Kidney (tissue), 14 donors: ENCODE results near the gene CAMK1D. TPM values are rescaled to one million over a fixed set of nuclear protein-coding genes. Genes with fewer than 3 reads are reported as not detected.

Source experiments
- DNase-seq, 5 donors: peaks; one replicate each; pipeline ENCODE4 v3.0.0-alpha.2; 2013 to 2020
- FAIRE-seq: peaks from 2 replicates; lab custom pipeline; 2012; peaks lifted over from hg19 to GRCh38; lab: Jason Lieb, UNC
- H3K27ac ChIP-seq, 2 donors: one replicate each; pipeline ENCODE4 v1.7.0; 2013; ENCODE audit warnings: low read depth in 2 of 2, low read length in 2 of 2, inconsistent platforms in 1 of 2
- H3K27me3 ChIP-seq: one replicate; pipeline ENCODE4 v1.7.1; 2013; ENCODE audit warnings: low read length, inconsistent platforms; ENCODE audit not compliant: control insufficient read depth, insufficient read depth
- H3K36me3 ChIP-seq, 3 donors: one replicate each; pipeline versions ENCODE4 v1.7.0 to v1.7.1; 2013; ENCODE audit warnings: low read length in 3 of 3, control low read depth in 1 of 3, inconsistent platforms in 1 of 3; ENCODE audit not compliant: insufficient read depth in 3 of 3, control insufficient read depth in 2 of 3
- H3K4me1 ChIP-seq, 3 donors: one replicate each; pipeline versions ENCODE4 v1.7.0 to v1.7.1; 2013; ENCODE audit warnings: low read length in 3 of 3, inconsistent platforms in 1 of 3, low read depth in 1 of 3; ENCODE audit not compliant: control insufficient read depth in 2 of 3, insufficient read depth in 2 of 3
- H3K4me3 ChIP-seq, 3 donors: one replicate each; pipeline versions ENCODE4 v1.7.0 to v1.8.1; 2013; ENCODE audit warnings: low read length in 3 of 3, control low read depth in 1 of 3, inconsistent platforms in 1 of 3
- H3K9ac ChIP-seq, 3 donors: one replicate each; pipeline versions ENCODE4 v1.7.0 to v1.7.1; 2013; ENCODE audit warnings: low read length in 3 of 3, control low read depth in 1 of 3, inconsistent platforms in 1 of 3
- H3K9me3 ChIP-seq, 3 donors: one replicate each; pipeline versions ENCODE4 v1.7.0 to v1.7.1; 2013; ENCODE audit warnings: low read length in 3 of 3, control low read depth in 1 of 3, inconsistent platforms in 1 of 3; ENCODE audit not compliant: control insufficient read depth in 2 of 3, insufficient read depth in 1 of 3
- CTCF ChIP-seq: IDR thresholded peaks from 3 replicates; pipeline ENCODE4 v1.5.1; 2012; ENCODE audit warnings: mild to moderate bottlenecking, moderate library complexity, borderline replicate concordance; ENCODE audit not compliant: insufficient read depth; ENCODE audit errors: extremely low read depth
- intact Hi-C: fragments of 100-400 bp; cut with DNase I; formaldehyde crosslinking; loops from one replicate; pipeline ENCODE4 v1.11.1; 2022
- polyA plus RNA-seq: library from polyadenylated mRNA; stranded (reverse); fragments of 350-450 nt; fragmentation: Illumina TruSeq; extraction: RNeasy Lipid Tissue Mini Kit (QIAGEN cat#74804); gene quantifications from one replicate; pipeline ENCODE4 v1.2.3, GENCODE V29; 2014; ENCODE audit warnings: low read depth, low replicate concordance; ENCODE audit not compliant: insufficient read depth
- total RNA-seq: library from RNA; stranded (reverse); fragmentation: NEBNext Ultra II Directional; extraction: Animal tissue kit (Norgen Biotek cat#: 25700); gene quantifications from one replicate; pipeline ENCODE4 v1.2.1, GENCODE V29; 2021
- donor health status: control.
- donor health status: control.
- donor health status: control.
- donor health status: control.
- donor health status: control.
- donor health status: DM: yes; HTN: yes; CAD: no.
- donor health status: Normal renal cell carcinoma (clear cell type).

The CAMK1D gene
- total and polyA plus RNA-seq, 2 donors from 2014 or later, result 1.1 to 13.7 TPM

GRCh38 chr10:12510501-12510941 lies 161.2 kb downstream of the CAMK1D start:
- Histone ChIP-seq H3K4me1 (no peaks in the 10 kb centered on the region), H3K36me3 (no peaks in the 10 kb centered on the region), H3K27me3 (no peaks in the 10 kb centered on the region), H3K9ac (no peak overlapping the region), H3K9me3 (no peaks in the 10 kb centered on the region), H3K27ac (no peak overlapping the region), H3K4me3 (no peak overlapping the region)
- no peak for TF ChIP-seq CTCF
- DNase-seq (peak in 1 of 5 donors; percentile 24), FAIRE-seq (no peak)
- intact Hi-C loops, result no loop called here

GRCh38 chr10:12510984-12511383 lies 161.6 kb downstream of the CAMK1D start:
- FAIRE-seq (no peak), DNase-seq (no peak)
- H3K9ac ChIP-seq, result no peak overlapping the region
- intact Hi-C loops, result no loop called here
- no peaks in the 10 kb centered on the region for H3K4me1 ChIP-seq
- no peaks in the 10 kb centered on the region for H3K36me3 ChIP-seq
- H3K9me3 ChIP-seq, result no peaks in the 10 kb centered on the region
- no peaks in the 10 kb centered on the region for H3K27me3 ChIP-seq
- no peak overlapping the region for H3K4me3 ChIP-seq
- no peak for TF ChIP-seq CTCF
- no peak overlapping the region for H3K27ac ChIP-seq

GRCh38 chr10:12511651-12512050 lies 162.3 kb downstream of the CAMK1D start:
- Histone ChIP-seq H3K4me1 (no peaks in the 10 kb centered on the region), H3K27me3 (no peaks in the 10 kb centered on the region), H3K9me3 (no peaks in the 10 kb centered on the region), H3K27ac (no peak overlapping the region), H3K9ac (no peak overlapping the region), H3K36me3 (no peaks in the 10 kb centered on the region), H3K4me3 (no peak overlapping the region)
- FAIRE-seq (no peak), DNase-seq (no peak)
- TF ChIP-seq CTCF, result no peak
- intact Hi-C loops, result no loop called here

- H3K27ac ChIP-seq, result no peak overlapping the region
- H3K9ac ChIP-seq, result no peak overlapping the region
- no peak for TF ChIP-seq CTCF
- DNase-seq (no peak), FAIRE-seq (no peak)
- no peak overlapping the region for H3K4me3 ChIP-seq
- no peaks in the 10 kb centered on the region for H3K4me1 ChIP-seq
- no peaks in the 10 kb centered on the region for H3K36me3 ChIP-seq
- intact Hi-C loops, result no loop called here
- H3K9me3 ChIP-seq, result no peaks in the 10 kb centered on the region
- H3K27me3 ChIP-seq, result no peaks in the 10 kb centered on the region
Measured at GRCh38 chr10:12512332-12513002, 163.1 kb downstream of the CAMK1D start.
